ENCODE data around the gene SLC6A3. TPM values are rescaled to one million over a fixed set of nuclear protein-coding genes. Genes with fewer than 3 reads are reported as not detected.

The SLC6A3 gene
- total and polyA plus RNA-seq, 4 donors = 0.30 to 1.1 (median 0.90) TPM

DNA sequence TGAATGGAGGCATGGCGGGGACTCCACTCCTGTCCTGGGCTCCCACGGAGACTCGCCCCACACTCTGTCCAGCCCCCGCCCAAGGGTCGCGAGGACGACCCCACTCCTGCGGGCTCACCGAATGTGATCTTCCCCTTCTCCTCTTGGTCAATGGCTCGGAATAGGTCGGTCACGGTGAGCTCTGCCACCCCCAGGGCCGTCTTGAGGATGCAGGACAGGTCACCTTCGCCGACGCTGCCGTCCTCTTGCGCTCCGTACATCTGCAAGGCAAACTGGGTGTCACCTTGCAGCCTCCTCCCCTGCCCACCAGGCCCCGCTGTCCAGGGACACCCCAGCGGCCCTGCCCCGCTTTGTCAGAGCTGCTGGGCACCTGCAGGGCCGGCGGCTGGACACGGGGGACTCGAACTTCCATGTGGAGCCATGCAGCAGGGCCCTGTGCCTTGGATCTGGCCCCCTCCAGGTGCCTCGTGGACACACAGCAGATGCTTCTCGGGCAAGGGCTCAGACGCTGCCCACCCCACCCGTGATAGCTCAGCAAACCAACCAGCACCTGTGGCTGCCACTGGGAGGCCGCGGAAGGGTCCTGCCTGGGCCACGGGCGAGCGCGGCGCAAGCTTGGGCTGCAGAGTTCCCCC, 21.5 kb upstream of the SLC6A3 start:
- H3K9ac ChIP-seq (ENCODE audit: insufficient read depth in 1 of 2, low read length in 2 of 2) = no peak overlapping the region
- peaks cover 0 to 4% (median under 1%) of the 10 kb centered on the region in 4 donors for H3K9me3 ChIP-seq (ENCODE audit: control insufficient read depth in 4 of 4, insufficient read depth in 3 of 4, low read length in 3 of 4)
- DNase-seq (no peak), ATAC-seq (ENCODE audit: insufficient read depth, low FRiP score) (no peak)
- no peak overlapping the region for H3K4me3 ChIP-seq
- peaks cover 8 to 65% (median 27%) of the 10 kb centered on the region in 4 donors for H3K36me3 ChIP-seq (ENCODE audit: control insufficient read depth in 4 of 4, insufficient read depth in 4 of 4, low read length in 4 of 4)
- no peaks in the 10 kb centered on the region for H3K27me3 ChIP-seq (ENCODE audit: control insufficient read depth in 3 of 3, insufficient read depth in 3 of 3, low read length in 2 of 3)
- no peak overlapping the region for H3K27ac ChIP-seq (ENCODE audit: low read depth in 1 of 2, low read length in 1 of 2)
- 94 to 98% methylated on average over 37 of the region's 37 CpGs for WGBS, 2 donors
- H3K4me1 ChIP-seq (ENCODE audit: control insufficient read depth in 5 of 5, insufficient read depth in 5 of 5, low read length in 5 of 5) = no peaks in the 10 kb centered on the region
- TF ChIP-seq, protein P1, sequence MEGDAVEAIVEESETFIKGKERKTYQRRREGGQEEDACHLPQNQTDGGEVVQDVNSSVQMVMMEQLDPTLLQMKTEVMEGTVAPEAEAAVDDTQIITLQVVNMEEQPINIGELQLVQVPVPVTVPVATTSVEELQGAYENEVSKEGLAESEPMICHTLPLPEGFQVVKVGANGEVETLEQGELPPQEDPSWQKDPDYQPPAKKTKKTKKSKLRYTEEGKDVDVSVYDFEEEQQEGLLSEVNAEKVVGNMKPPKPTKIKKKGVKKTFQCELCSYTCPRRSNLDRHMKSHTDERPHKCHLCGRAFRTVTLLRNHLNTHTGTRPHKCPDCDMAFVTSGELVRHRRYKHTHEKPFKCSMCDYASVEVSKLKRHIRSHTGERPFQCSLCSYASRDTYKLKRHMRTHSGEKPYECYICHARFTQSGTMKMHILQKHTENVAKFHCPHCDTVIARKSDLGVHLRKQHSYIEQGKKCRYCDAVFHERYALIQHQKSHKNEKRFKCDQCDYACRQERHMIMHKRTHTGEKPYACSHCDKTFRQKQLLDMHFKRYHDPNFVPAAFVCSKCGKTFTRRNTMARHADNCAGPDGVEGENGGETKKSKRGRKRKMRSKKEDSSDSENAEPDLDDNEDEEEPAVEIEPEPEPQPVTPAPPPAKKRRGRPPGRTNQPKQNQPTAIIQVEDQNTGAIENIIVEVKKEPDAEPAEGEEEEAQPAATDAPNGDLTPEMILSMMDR (IDR thresholded peaks at IDR 0.05; ENCODE audit: control extremely low read depth, extremely low read depth) = no peak

DNA sequence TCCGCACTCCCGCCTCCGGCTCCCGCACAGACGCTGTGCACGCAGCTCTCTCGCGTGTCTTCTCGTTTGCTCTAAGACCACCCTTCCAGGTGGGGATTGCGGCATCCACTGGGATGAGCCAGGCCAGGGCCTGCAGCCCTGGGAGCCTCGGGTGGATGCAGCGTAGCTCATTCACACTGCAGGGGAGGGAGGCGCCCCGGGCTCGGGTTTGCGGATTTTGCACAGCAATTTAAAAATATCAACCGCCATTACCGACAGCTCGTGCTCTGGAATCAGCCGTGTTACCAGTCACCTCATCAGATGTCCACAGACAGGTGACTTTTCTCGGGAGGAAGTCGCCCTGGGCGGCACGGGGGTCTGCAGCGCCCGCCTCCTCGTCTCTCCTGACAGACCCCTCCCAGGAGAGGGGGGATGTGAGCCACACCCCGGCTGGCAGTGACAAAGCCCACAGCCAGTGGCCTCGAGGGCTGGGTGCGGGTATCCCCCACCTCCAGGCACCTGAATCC, 20.8 kb upstream of the SLC6A3 start:
- WGBS, 2 donors = 97 to 98% methylated on average over 30 of the region's 30 CpGs
- H3K9me3 ChIP-seq (ENCODE audit: control insufficient read depth in 4 of 4, insufficient read depth in 3 of 4, low read length in 3 of 4) = peaks cover 0 to 4% (median under 1%) of the 10 kb centered on the region in 4 donors
- peaks cover 9 to 69% (median 30%) of the 10 kb centered on the region in 4 donors for H3K36me3 ChIP-seq (ENCODE audit: control insufficient read depth in 4 of 4, insufficient read depth in 4 of 4, low read length in 4 of 4)
- TF ChIP-seq, protein P1 (IDR thresholded peaks at IDR 0.05; ENCODE audit: control extremely low read depth, extremely low read depth) = no peak
- no peaks in the 10 kb centered on the region for H3K27me3 ChIP-seq (ENCODE audit: control insufficient read depth in 3 of 3, insufficient read depth in 3 of 3, low read length in 2 of 3)
- ATAC-seq (ENCODE audit: insufficient read depth, low FRiP score) (no peak), DNase-seq (no peak)
- no peak overlapping the region for H3K4me3 ChIP-seq
- no peak overlapping the region for H3K27ac ChIP-seq (ENCODE audit: low read depth in 1 of 2, low read length in 1 of 2)
- H3K9ac ChIP-seq (ENCODE audit: insufficient read depth in 1 of 2, low read length in 2 of 2) = no peak overlapping the region
- no peaks in the 10 kb centered on the region for H3K4me1 ChIP-seq (ENCODE audit: control insufficient read depth in 5 of 5, insufficient read depth in 5 of 5, low read length in 5 of 5)

DNA sequence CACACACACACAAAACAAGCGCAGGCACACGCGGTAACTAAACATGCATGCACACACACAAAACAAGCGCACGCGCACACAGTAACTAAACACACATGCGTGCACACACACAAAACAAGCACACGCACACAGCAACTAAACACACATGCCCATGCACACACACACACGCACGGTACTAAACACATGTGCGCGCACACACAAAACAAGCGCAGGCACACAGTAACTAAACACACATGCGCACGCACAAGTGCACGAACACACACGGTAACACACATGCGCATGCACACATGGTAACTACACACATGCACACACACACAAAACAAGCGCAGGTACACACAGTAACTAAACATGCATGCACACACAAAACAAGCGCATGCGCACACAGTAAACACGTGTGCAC, 19.9 kb upstream of the SLC6A3 start:
- Histone ChIP-seq H3K36me3 (ENCODE audit: control insufficient read depth in 4 of 4, insufficient read depth in 4 of 4, low read length in 4 of 4) (peaks cover 13 to 63% (median 31%) of the 10 kb centered on the region in 4 donors), H3K27ac (ENCODE audit: low read depth in 1 of 2, low read length in 1 of 2) (no peak overlapping the region), H3K4me3 (no peak overlapping the region), H3K9ac (ENCODE audit: insufficient read depth in 1 of 2, low read length in 2 of 2) (no peak overlapping the region), H3K9me3 (ENCODE audit: control insufficient read depth in 4 of 4, insufficient read depth in 3 of 4, low read length in 3 of 4) (peaks cover 0 to 4% (median under 1%) of the 10 kb centered on the region in 4 donors), H3K27me3 (ENCODE audit: control insufficient read depth in 3 of 3, insufficient read depth in 3 of 3, low read length in 2 of 3) (no peaks in the 10 kb centered on the region), H3K4me1 (ENCODE audit: control insufficient read depth in 5 of 5, insufficient read depth in 5 of 5, low read length in 5 of 5) (no peaks in the 10 kb centered on the region)
- TF ChIP-seq, protein P1 (IDR thresholded peaks at IDR 0.05; ENCODE audit: control extremely low read depth, extremely low read depth) = no peak
- 98% methylated on average over 22 of the region's 22 CpGs for WGBS, 2 donors
- ATAC-seq (ENCODE audit: insufficient read depth, low FRiP score) (no peak), DNase-seq (no peak)

Measured in lung (tissue), 12 donors.